GM10266 (cell line): ENCODE results near the gene GNL3L.
"Not testable (repeated sequence)": the region's sequence is repeated elsewhere in the genome, so short reads cannot be mapped to it uniquely, and the experiment has no call there.

Source experiments
- DNase-seq: peaks from one replicate; pipeline ENCODE4 v3.0.0; 2012; ENCODE audit errors: extremely low spot score
- CTCF ChIP-seq: IDR thresholded peaks from 2 replicates; pipeline ENCODE4 v1.5.1; 2012; ENCODE audit warnings: mild to moderate bottlenecking, low read depth; ENCODE audit not compliant: control insufficient read depth, insufficient read depth; ENCODE audit errors: missing control alignments

The GNL3L gene

GRCh38 chrX:54561622-54562021 lies 31.6 kb downstream of the GNL3L start:
- no peak for DNase-seq
- no peak for TF ChIP-seq CTCF

- no peak for TF ChIP-seq CTCF
- no peak for DNase-seq
Observed at GRCh38 chrX:54564936-54565335, 34.9 kb downstream of the GNL3L start.

GRCh38 chrX:54570332-54570731 lies 40.3 kb downstream of the GNL3L start:
- DNase-seq = no peak
- TF ChIP-seq CTCF = no peak

DNA sequence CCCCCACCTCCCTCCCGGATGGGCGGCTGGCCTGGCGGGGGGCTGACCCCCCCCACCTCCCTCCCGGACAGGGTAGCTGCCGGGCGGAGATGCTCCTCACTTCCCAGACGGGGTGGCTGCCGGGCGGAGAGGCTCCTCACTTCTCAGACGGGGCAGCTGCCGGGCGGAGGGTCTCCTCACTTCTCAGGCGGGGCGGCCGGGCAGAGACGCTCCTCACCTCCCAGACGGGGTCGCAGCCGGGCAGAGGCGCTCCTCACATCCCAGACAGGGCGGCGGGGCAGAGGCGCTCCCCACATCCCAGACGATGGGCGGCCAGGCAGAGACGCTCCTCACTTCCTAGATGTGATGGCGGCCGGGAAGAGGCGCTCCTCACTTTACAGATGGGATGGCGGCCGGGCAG lies 42.6 kb downstream of the GNL3L start:
- not testable (repeated sequence) for DNase-seq

DNA sequence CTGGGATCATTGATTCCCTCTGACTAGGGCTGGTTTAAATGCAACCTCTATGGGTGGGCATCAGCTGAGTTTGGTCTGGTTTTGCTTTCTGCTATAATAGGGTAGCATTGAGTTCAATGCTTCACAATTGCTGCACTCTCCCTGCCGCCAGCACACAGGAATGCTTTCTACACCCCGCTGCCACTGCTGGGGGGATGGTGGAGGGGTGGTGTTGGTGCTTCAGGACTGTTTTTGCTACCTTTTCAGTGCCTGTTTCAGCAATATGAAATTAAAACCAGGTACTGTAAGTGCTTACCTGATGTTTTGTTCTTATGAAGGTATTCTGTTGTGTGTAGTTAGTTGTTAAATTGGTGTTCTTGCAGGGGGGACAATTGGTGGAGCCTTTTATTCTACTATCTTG lies 67.7 kb downstream of the GNL3L start:
- TF ChIP-seq CTCF = no peak
- DNase-seq = no peak

GRCh38 chrX:54602563-54602962 lies 72.5 kb downstream of the GNL3L start:
- TF ChIP-seq CTCF = no peak
- no peak for DNase-seq
